ENCODE measurements around the gene FOXP2.
"Not testable (repeated sequence)": the region's sequence is repeated elsewhere in the genome, so short reads cannot be mapped to it uniquely, and the experiment has no call there.

DNA sequence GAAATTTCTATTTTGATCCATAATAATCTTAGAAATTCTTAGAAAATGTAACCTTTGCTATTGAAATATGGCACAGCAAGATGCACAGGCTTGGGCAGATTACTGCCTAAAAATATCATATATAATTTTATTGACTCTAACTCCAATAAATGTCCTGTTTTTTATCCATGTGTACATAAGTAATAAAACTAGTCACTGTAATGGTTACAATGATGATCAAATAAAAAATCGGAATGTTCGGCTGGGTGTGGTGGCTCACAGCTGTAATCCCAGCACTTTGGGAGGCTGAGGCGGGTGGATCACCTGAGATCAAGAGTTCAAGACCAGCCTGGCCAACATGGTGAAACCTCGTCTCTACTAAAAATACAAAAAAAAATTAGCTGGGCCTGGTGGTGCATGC is 26.3 kb downstream of the FOXP2 start:
- TF ChIP-seq CTCF, POLR2A, POLR2AphosphoS5, EP300 (IDR thresholded peaks at IDR 0.05): not testable (repeated sequence)

All from suprapubic skin (tissue), 4 donors.